Measurements from ENCODE around the gene CNBP. TPM values are rescaled to one million over a fixed set of nuclear protein-coding genes. Genes with fewer than 3 reads are reported as not detected.

The CNBP gene
- total RNA-seq, 4 donors from 2014 or later, result 390 to 480 (median 421) TPM

GRCh38 chr3:129118745-129119144 lies 65.0 kb downstream of the CNBP start:
- Histone ChIP-seq H3K27me3 (no peaks in the 10 kb centered on the region), H3K4me1 (peaks cover 46 to 60% of the 10 kb centered on the region in 2 donors), H3K36me3 (no peaks in the 10 kb centered on the region), H3K9me3 (no peaks in the 10 kb centered on the region), H3K27ac (peak overlapping the region; percentile 84 to 95 (median 94)), H3K4me3 (replicated peaks in 1 of 3) (peak overlapping the region in 1 of 3 donors; percentile 87)
- peak; percentile 39 to 50 for DNase-seq
- TF ChIP-seq POLR2A (IDR thresholded peaks at IDR 0.05), result no peak
- no peak for TF ChIP-seq CTCF (IDR thresholded peaks at IDR 0.05)
- WGBS, 2 donors, result 37 to 38% methylated on average over 5 of the region's 5 CpGs
- intact Hi-C loops (cut with DNase I), result loop anchor here (5.0 kb wide), 1 partner anchor 61 kb away; no protein-coding TSS in a partner anchor

Small RNAs within 50 kb of the gene (small RNA-seq; reads per million reads assigned to genes)
- not detected for gene RPS27P12

Other genes with a start within 250 kb of the CNBP start
- gene CFAP92, start 189.8 kb downstream of the CNBP start, total RNA-seq, result 1 to 10 TPM in 1 of 4 donors, under 1 TPM in 3; 0.40 to 2.5 (median 0.57) TPM
- gene EFCC1, start 182.6 kb downstream of the CNBP start, total RNA-seq, result 10 to 100 TPM in 2 of 4 donors, 1 to 10 TPM in 2; 3.6 to 16.8 (median 9.9) TPM
- gene GP9, start 123.1 kb downstream of the CNBP start, total RNA-seq, result not detected
- 10 to 100 TPM; 22.8 to 34.4 (median 26.1) TPM for gene RAB43, start 62.1 kb downstream of the CNBP start, total RNA-seq
- 10 to 100 TPM; 15.8 to 31.8 (median 20.2) TPM for gene ISY1, start 22.8 kb downstream of the CNBP start, total RNA-seq
- gene COPG1, start 65.7 kb upstream of the CNBP start, total RNA-seq, result 100 to 1,000 TPM in 3 of 4 donors, 10 to 100 TPM in 1; 95.8 to 195 (median 159) TPM
- 10 to 100 TPM; 23.7 to 30.9 (median 26.0) TPM for gene HMCES, start 95.0 kb upstream of the CNBP start, total RNA-seq
- 1 to 10 TPM in 1 of 4 donors, under 1 TPM in 3; 0.67 to 1.2 (median 0.74) TPM for gene EFCAB12, start 244.7 kb upstream of the CNBP start, total RNA-seq

Data from thyroid gland (tissue), 4 donors.